Measurements from ENCODE around the gene SPACA4. TPM values are rescaled to one million over a fixed set of nuclear protein-coding genes. Genes with fewer than 3 reads are reported as not detected.
"Not testable (repeated sequence)": the region's sequence is repeated elsewhere in the genome, so short reads cannot be mapped to it uniquely, and the experiment has no call there.

SPACA4 gene
- total RNA-seq, 2 experiments from 2014 or later: not detected

DNA sequence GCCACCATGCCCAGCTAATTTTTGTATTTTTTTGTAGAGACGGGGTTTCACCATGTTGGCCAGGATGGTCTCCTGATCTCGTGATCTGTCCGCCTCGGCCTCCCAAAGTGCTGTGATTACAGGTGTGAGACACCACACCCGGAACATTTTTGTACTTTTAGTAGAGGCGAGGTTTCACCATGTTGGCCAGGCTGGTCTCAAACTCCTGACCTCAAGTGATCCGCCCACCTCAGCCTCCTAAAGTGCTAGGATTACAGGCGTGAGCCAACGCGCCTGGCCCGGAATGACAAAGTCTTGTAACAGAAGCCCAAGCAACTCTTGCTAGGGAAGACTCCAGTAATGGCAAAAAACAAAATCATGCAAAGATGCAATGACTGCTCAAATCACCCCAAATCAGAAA lies 25.7 kb downstream of the SPACA4 start:
- Mint-ChIP-seq H3K4me1 (ENCODE audit: low read depth) (peaks cover 37% of the 10 kb centered on the region), H3K27ac (peak overlapping the region; percentile 59)
- H3K27me3 Mint-ChIP-seq; H3K4me3 Mint-ChIP-seq; H3K9me3 Mint-ChIP-seq; DNase-seq; H3K36me3 Mint-ChIP-seq; intact Hi-C loops (cut with micrococcal nuclease): not testable (repeated sequence)
- ChIA-PET CTCF (interaction anchor here (2.6 kb wide), 1 partner anchor 13 kb away, joined by 12 read pairs; the partner anchor contains the start of gene CA11), POLR2A (interaction anchor here (2.4 kb wide), 1 partner anchor 13 kb away, joined by 10 read pairs; the partner anchor contains the start of genes RPL18 and SPHK2)

DNA sequence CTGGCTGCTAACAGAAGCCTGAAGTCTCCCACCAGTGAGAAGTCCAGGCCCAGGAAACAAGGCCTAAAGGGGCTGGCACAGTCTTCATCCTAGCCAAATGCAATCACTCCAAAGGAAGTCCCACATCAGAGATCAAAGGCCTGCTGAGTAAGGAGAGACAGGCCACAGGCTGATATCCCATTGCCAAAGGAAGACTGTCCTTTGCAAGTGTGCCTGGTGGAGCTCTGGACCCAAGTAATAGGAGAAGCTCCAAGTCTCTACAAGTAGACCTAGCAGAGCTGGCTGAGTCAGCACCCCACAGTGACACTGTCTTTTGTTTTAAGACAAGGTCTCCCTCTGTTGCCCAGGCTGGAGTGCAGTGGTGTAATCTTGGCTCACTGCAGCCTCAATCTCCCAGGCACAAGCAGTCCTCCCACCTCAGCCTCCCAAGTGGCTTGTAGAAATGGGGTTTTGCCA lies 26.2 kb downstream of the SPACA4 start:
- POLR2A ChIA-PET: interaction anchor here (2.1 to 2.7 kb wide), 3 partner anchors 8 to 14 kb away, joined by 5 to 10 read pairs (median 8); partner anchors contain the start of genes CA11, RPL18 and SPHK2
- Mint-ChIP-seq H3K4me1 (ENCODE audit: low read depth) (peaks cover 37% of the 10 kb centered on the region), H3K9me3 (no peaks in the 10 kb centered on the region), H3K4me3 (no peak overlapping the region), H3K27ac (peak overlapping the region; percentile 59), H3K36me3 (peaks cover 7% of the 10 kb centered on the region), H3K27me3 (no peaks in the 10 kb centered on the region)
- DNase-seq: peak; percentile 29
- CTCF ChIA-PET: interaction anchor here (0.5 to 2.6 kb wide), 2 partner anchors 13 to 206 kb away, joined by 3 to 12 read pairs; partner anchors contain the start of gene CA11
- intact Hi-C loops (cut with micrococcal nuclease): no loop called here

DNA sequence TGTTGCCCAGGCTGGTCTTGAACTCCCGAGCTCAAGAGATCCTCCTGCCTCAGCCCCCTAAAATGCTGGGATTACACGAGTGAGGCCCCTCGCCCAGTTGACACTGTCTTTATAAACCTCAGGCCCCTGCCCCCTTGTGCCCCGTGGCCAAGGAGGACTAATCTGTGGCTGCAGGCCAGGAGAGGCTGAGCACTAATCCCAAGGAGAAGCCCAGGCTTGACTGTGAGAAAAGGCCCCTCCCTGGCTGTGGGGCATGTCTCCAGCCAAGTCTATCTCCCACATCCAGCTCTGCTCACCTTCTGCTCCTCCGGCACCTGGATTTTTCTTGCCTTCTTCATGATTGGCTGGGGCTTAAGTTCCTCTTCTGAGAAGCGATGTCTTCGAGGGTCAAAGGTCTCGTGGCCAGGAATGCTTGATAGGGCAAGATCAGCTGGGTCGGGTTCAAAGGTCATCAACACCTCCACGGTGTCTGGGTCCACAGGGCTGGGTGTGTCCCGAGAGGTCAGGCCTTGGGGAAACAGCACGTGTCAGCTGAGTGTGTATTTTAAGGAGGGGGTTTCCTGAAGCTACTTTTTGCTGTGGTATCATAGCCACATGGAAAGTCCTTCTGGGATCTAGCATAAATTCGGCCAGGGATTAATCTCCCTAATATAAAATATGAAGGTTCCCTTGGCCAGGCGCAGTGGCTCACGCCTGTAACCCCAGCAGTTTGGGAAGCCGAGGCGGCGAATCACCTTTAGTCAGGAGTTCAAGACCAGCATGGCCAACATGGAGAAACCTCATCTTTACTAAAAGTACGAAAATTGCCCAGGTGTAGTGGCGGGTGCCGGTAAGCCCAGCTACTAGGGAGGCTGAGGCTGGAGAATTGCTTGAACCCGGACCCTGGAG lies 26.9 kb downstream of the SPACA4 start:
- CTCF ChIA-PET: interaction anchor here (0.5 to 2.6 kb wide), 3 partner anchors 12 to 205 kb away, joined by 3 to 12 read pairs (median 4); partner anchors contain the start of gene CA11
- H3K27me3 Mint-ChIP-seq: no peaks in the 10 kb centered on the region
- H3K36me3 Mint-ChIP-seq: peaks cover 8% of the 10 kb centered on the region
- H3K4me1 Mint-ChIP-seq (ENCODE audit: low read depth): peaks cover 44% of the 10 kb centered on the region
- DNase-seq: no peak
- POLR2A ChIA-PET: interaction anchor here (1.5 to 2.7 kb wide), 4 partner anchors 9 to 17 kb away, joined by 3 to 10 read pairs (median 6); partner anchors contain the start of genes CA11, RPL18 and SPHK2
- no peaks in the 10 kb centered on the region for H3K9me3 Mint-ChIP-seq
- intact Hi-C loops (cut with micrococcal nuclease): loop anchor here (1.0 to 2.0 kb wide), 4 partner anchors 9 to 331 kb away; partner anchors contain the start of genes FTL, RPL18 and SPHK2
- peak overlapping the region; percentile 72 for H3K4me3 Mint-ChIP-seq
- H3K27ac Mint-ChIP-seq: peak overlapping the region; percentile 90

DNA sequence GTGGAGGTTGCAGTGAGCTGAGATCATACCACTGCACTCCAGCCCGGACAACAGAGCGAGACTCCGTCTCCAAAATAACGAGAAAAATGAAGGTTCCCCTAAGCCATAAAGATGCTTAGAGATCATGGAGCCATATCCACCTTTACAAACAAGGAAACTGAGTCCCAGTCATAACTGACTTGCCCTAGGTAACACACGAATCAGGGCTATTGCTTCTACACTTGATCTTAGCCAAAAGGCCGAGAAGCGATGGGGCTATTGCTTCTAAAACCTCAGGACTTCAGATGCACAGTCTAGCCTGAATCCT lies 27.4 kb downstream of the SPACA4 start:
- ChIA-PET CTCF (interaction anchor here (1.1 to 2.6 kb wide), 2 partner anchors 12 to 25 kb away, joined by 4 to 12 read pairs; partner anchors contain the start of gene CA11), POLR2A (interaction anchor here (1.5 to 2.7 kb wide), 4 partner anchors 10 to 17 kb away, joined by 3 to 10 read pairs (median 6); partner anchors contain the start of genes CA11, RPL18 and SPHK2)
- Mint-ChIP-seq H3K36me3 (peaks cover 11% of the 10 kb centered on the region), H3K4me1 (ENCODE audit: low read depth) (peaks cover 50% of the 10 kb centered on the region), H3K9me3 (no peaks in the 10 kb centered on the region), H3K27ac (peak overlapping the region; percentile 90), H3K27me3 (no peaks in the 10 kb centered on the region), H3K4me3 (peak overlapping the region; percentile 72)
- intact Hi-C loops (cut with micrococcal nuclease): loop anchor here (1.0 to 2.0 kb wide), 4 partner anchors 10 to 331 kb away; partner anchors contain the start of genes FTL, RPL18 and SPHK2
- no peak for DNase-seq

DNA sequence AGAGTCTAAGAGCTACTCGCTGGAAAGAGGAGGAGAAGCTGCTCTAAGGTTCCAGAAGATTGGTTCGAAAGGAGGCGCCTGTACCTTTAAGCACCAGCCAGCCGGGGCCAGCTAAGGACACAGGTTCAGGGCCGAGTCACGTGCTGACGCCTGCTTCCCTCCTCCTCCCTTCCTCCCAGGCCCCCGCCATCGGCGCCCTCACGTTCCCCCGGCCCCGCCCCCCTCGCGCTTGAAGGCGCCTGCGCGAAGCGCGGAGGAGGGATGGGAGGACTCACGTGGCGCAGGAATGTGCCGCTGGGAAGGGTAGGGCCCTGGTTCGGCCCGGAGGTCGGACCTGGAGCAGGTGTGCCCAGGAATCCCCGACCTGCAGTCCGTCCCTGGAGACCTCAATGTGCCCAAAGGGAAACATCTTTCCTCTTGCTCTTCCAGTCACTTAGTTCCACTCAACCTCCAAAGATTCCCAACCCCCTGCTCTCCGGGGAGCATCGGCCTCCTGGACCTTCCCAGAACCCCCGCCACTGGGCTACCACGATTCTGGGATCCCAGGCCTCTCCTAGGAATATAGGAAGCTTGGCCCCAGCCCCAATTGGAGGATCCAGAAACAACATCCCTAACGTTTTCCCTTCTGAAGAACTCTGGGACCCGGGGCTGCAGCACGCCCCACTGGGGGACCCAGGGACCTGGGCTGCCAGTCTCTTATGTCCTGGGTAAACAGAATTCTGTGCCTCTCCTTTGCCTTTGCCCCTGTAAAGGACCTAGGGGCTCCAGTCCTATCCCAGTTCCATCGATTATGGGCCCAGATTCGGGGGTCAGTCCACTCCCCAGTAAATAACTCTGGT lies 28.1 kb downstream of the SPACA4 start:
- Mint-ChIP-seq H3K4me3 (peak overlapping the region; percentile 72), H3K9me3 (no peaks in the 10 kb centered on the region), H3K36me3 (peaks cover 8% of the 10 kb centered on the region), H3K27me3 (no peaks in the 10 kb centered on the region), H3K27ac (peak overlapping the region; percentile 90), H3K4me1 (ENCODE audit: low read depth) (peaks cover 53% of the 10 kb centered on the region)
- peak; percentile 97 for DNase-seq
- intact Hi-C loops (cut with micrococcal nuclease): loop anchor here (1.0 to 2.0 kb wide), 4 partner anchors 10 to 330 kb away; partner anchors contain the start of genes FTL, RPL18 and SPHK2
- CTCF ChIA-PET: interaction anchor here (1.1 to 2.6 kb wide), 2 partner anchors 11 to 26 kb away, joined by 4 to 12 read pairs; partner anchors contain the start of gene CA11
- POLR2A ChIA-PET: interaction anchor here (0.6 to 2.7 kb wide), 5 partner anchors 10 to 135 kb away, joined by 3 to 10 read pairs (median 5); partner anchors contain the start of genes CA11, RPL18 and SPHK2

DNA sequence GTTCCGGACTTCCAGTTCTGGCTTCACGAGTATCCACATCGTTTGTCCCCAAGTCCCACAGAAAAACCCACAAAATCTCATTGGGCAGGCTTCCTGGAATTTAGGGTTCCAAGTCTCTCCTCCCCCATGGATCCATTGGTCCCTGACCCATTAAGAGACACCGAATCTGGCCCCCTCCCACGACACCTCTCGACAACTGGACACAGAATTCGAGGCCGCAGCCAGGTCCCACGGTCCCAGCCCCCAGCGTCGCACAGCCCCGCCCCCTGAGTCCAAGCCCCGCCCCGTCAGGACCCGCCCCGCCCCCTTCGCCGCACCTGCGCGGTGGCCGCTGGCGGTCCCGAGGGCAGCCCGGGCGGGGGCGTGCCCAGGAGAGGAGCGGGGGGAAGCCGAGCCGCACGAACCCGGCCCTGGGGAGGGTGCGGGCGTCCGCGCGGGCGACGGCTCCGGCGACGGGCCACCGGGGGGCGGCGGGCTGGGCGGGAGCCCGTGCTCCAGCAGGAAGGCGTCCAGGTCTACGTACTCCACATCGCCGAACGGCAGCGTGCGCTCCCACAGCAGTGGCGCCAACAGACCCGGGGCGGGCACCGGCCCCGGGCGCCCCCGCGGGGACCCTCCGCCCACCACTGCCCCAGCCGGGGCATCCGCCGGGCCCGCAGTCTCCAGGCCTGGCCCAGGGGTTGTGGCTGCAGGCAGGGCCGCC lies 28.9 kb downstream of the SPACA4 start:
- peak overlapping the region; percentile 87 for H3K4me3 Mint-ChIP-seq
- POLR2A ChIA-PET: interaction anchor here (2.7 kb wide), 1 partner anchor 11 kb away, joined by 8 read pairs; no protein-coding TSS in a partner anchor
- H3K36me3 Mint-ChIP-seq: peaks cover 7% of the 10 kb centered on the region
- peaks cover 53% of the 10 kb centered on the region for H3K4me1 Mint-ChIP-seq (ENCODE audit: low read depth)
- intact Hi-C loops (cut with micrococcal nuclease): loop anchor here (2.0 kb wide), 2 partner anchors 303 to 329 kb away; partner anchors contain the start of gene FTL
- DNase-seq: peak; percentile 82
- no peaks in the 10 kb centered on the region for H3K9me3 Mint-ChIP-seq
- H3K27ac Mint-ChIP-seq: peak overlapping the region; percentile 90
- CTCF ChIA-PET: no interaction called here
- no peaks in the 10 kb centered on the region for H3K27me3 Mint-ChIP-seq

DNA sequence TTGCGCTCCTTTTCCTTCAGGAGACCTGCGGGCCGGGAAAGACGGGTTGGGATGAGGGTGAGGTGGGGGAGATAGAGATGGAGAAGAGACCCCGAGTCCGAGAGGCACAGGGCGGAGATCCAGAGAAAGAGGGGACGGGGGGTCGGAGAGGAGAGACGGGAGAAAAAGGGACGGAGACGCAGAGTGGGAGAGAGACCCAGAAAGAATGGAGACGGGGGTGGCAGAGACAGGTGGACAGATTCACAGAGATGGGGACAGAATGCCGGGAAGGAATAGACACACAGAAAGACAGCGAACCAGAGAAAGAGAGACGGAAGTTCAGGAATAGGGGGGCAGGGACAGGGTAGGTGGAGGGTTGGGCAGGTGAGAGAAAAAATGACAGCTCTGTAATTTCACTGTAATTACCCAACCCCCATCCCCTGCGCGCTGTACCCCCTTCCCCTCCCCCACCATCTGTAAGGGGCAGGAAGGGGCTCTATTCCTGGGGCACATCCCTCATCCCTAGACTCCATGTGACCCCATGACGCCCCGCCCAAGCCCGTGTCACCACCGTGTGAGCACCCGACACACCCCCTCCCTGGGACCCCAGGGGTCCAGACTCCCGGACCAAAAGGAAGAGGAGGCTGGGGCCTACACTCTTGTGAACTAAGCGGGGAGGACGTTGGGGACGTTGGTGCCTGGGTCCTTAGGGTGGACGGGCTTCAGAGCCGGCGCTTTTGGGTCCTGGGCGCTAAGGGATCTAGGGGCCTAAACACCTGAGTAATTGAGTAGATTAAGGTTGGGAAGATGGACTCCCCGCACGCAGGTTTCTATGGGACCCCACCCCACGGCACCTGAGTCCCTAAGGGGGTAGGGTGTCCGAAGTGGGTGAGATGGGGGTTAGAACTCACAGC lies 29.7 kb downstream of the SPACA4 start:
- intact Hi-C loops (cut with micrococcal nuclease): loop anchor here (2.0 kb wide), 2 partner anchors 303 to 329 kb away; partner anchors contain the start of gene FTL
- peak overlapping the region; percentile 80 for H3K27ac Mint-ChIP-seq
- H3K27me3 Mint-ChIP-seq: no peaks in the 10 kb centered on the region
- DNase-seq: peak; percentile 40
- H3K4me3 Mint-ChIP-seq: peak overlapping the region; percentile 87
- CTCF ChIA-PET: interaction anchor here (1.0 to 1.1 kb wide), 2 partner anchors 9 to 12 kb away, joined by 3 read pairs; no protein-coding TSS in a partner anchor
- H3K36me3 Mint-ChIP-seq: peaks cover 7% of the 10 kb centered on the region
- POLR2A ChIA-PET: interaction anchor here (1.2 kb wide), 1 partner anchor 9 kb away, joined by 3 read pairs; no protein-coding TSS in a partner anchor
- no peaks in the 10 kb centered on the region for H3K9me3 Mint-ChIP-seq
- peaks cover 53% of the 10 kb centered on the region for H3K4me1 Mint-ChIP-seq (ENCODE audit: low read depth)

DNA sequence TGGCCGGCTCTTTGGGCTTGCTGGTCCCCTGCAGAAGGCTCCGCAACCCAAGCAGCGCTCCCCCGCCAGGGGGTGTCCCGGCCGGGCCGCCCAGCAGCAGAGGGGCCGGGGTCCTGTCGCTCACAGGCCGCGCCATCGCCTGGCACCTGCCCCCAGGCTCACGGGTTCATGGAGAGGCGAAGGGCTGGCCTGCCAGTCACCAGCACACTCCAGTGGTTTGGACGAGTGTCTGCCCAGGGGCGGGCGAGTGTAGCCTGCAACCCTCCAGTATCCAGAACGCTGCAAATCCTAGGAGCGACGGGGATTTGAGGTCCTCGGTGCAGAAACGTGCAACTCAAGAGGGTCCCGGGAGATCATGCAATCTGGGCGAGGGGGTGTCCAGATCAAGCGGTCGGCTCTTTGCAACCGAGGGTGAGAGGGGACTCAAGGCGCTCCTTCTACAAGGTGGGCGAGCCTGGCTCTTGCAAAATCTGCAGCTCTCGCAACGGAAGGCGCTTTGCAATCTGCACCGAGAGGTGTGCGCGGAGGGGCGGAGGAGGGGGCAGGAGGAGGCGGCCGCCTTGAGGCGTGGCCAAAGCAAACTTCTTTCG lies 30.4 kb downstream of the SPACA4 start, which contains the start of gene DBP:
DBP (minus strand) TSS at position 521 of the 590 bp plus-strand sequence; CDS start at position 136, 385 bp downstream.
- Mint-ChIP-seq H3K9me3 (no peaks in the 10 kb centered on the region), H3K4me3 (peak within 1 kb of the TSS; percentile 87), H3K36me3 (peaks cover 4% of the 10 kb centered on the region), H3K27ac (peak within 1 kb of the TSS; percentile 98), H3K4me1 (ENCODE audit: low read depth) (peaks cover 49% of the 10 kb centered on the region), H3K27me3 (no peaks in the 10 kb centered on the region)
- intact Hi-C loops (cut with micrococcal nuclease): loop anchor here (1.0 kb wide), 1 partner anchor 9 kb away; the partner anchor contains the start of gene CA11
- CTCF ChIA-PET: interaction anchor here (1.0 to 1.1 kb wide), 2 partner anchors 8 to 13 kb away, joined by 3 read pairs; no protein-coding TSS in a partner anchor
- POLR2A ChIA-PET: interaction anchor here (1.2 kb wide), 1 partner anchor 9 kb away, joined by 3 read pairs; no protein-coding TSS in a partner anchor
- no peak for DNase-seq

DNA sequence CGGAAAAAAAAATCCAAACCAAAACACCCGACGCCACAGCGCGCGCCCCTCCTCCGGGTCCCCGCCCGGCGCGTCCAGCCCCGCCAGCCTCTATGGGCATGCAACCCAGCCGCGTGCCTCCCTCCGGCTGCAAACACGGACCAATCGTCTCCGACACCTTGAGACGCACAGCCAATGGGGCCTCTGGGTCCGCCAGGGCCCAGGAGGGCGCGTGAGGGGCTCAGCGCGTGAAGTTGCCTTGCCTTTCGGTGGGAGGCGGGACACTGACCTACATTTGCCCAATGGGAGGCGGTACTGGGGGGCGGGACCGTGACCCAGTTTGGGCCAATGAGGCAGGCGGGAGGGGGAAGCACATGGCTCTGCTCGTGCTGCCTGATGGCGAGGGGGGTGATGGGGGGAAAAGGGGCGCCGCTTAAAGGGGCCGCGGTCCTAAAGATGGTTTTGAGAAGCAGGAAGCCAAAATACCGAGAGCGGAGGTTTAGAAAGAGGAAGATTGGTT lies 31.0 kb downstream of the SPACA4 start:
- POLR2A ChIA-PET: interaction anchor here (1.2 kb wide), 1 partner anchor 8 kb away, joined by 3 read pairs; no protein-coding TSS in a partner anchor
- H3K36me3 Mint-ChIP-seq: peaks cover 4% of the 10 kb centered on the region
- H3K27ac Mint-ChIP-seq: peak overlapping the region; percentile 98
- H3K4me3 Mint-ChIP-seq: peak overlapping the region; percentile 87
- intact Hi-C loops (cut with micrococcal nuclease): loop anchor here (1.0 kb wide), 1 partner anchor 9 kb away; the partner anchor contains the start of gene CA11
- DNase-seq: peak; percentile 99
- no peaks in the 10 kb centered on the region for H3K27me3 Mint-ChIP-seq
- H3K4me1 Mint-ChIP-seq (ENCODE audit: low read depth): peaks cover 47% of the 10 kb centered on the region
- no peaks in the 10 kb centered on the region for H3K9me3 Mint-ChIP-seq
- CTCF ChIA-PET: no interaction called here

Measured in activated CD4-positive, alpha-beta memory T cell treated with anti-CD3 and anti-CD28 coated beads for 36 hours (primary cell).